ENCODE results near the gene PAPPA2. TPM values are rescaled to one million over a fixed set of nuclear protein-coding genes. Genes with fewer than 3 reads are reported as not detected.

Gene PAPPA2
- total RNA-seq, 1 donor from 2014 or later = 0.07 TPM

- intact Hi-C loops (cut with micrococcal nuclease) = no loop called here
Observed at GRCh38 chr1:176888471-176889032, 425.6 kb downstream of the PAPPA2 start.

DNA sequence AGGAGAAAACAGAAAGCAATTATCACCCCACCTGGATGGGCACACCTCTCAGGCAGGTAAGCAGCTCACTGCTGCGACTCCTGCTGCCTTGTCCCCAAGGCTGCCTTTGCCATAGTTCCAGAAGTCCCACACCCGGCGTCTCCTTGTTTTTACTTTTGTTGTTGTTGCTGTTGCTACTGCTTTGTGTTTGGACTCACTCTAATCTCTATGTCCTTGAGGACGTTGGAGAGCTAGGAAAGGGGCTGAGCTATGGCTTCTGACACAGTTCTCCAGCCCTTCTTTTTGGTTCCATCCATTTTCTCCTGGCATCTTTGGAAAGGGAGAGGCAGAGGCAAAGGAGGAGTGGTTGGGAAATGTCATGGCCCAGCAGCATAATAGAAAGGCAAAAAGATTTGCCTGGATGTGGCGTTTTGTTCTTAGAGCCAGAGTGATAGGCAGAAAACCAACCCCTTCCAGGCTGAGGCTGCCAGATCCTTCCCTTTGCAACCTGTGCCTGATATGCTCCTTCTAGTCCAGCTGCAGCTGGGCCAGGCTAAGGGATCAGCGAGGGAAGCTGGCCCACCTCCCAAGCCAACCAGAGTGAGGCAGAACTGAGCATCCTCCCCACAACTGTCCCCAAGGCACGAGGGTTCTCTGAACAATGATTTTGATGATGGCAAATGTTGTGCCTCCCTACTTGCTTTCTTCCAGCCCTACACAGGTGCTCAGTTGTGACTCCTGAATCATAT is 430.8 kb downstream of the PAPPA2 start:
- intact Hi-C loops (cut with micrococcal nuclease) = no loop called here

- intact Hi-C loops (cut with micrococcal nuclease) = no loop called here
Observed at GRCh38 chr1:176894450-176894849, 431.5 kb downstream of the PAPPA2 start.

Measured in T-helper 2 cell treated with Interferon-gamma antibody and Interleukin-4, amounts not matched to agents 100 ng/mL and 5 ng/mL, for 36 hours (primary cell).